Stomach (tissue), 4 donors: ENCODE data around the gene ADAM15.

Experiments
- CTCF ChIP-seq, 7 experiments: fragments of 450-650 bp in 4 of 7; fragments of 200-600 bp in 3 of 7; sonication (generic) in 3 of 7; IDR thresholded peaks; one replicate each; pipeline ENCODE4 v1.5.1; 2016 to 2019; ENCODE audit warnings: antibody characterized with exemption in 7 of 7, control low read depth in 2 of 7, mild to moderate bottlenecking in 1 of 7
- EP300 ChIP-seq: sonication (generic); formaldehyde crosslinking; IDR thresholded peaks from one replicate; pipeline ENCODE4 v1.6.1; 2017; ENCODE audit warnings: antibody characterized with exemption
- POLR2A ChIP-seq, 4 donors: fragments of 450-650 bp; IDR thresholded peaks; one replicate each; pipeline ENCODE4 v1.6.1; 2016; ENCODE audit warnings: antibody characterized with exemption in 4 of 4, control low read depth in 2 of 4, mild to moderate bottlenecking in 1 of 4, moderate library complexity in 1 of 4
- POLR2AphosphoS5 ChIP-seq, 3 donors: sonication (generic); formaldehyde crosslinking; IDR thresholded peaks; one replicate each; pipeline ENCODE4 v1.6.1; 2016; ENCODE audit warnings: antibody characterized with exemption in 3 of 3

DNA sequence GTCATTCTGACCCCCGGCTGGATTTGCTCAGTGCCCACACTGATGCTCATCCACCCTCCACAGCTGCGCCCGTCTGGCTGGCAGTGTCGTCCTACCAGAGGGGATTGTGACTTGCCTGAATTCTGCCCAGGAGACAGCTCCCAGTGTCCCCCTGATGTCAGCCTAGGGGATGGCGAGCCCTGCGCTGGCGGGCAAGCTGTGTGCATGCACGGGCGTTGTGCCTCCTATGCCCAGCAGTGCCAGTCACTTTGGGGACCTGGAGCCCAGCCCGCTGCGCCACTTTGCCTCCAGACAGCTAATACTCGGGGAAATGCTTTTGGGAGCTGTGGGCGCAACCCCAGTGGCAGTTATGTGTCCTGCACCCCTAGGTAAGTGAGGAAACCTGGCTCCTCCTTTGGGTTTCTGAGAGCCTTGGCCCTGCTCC lies 6.7 kb downstream of the ADAM15 start:
- no peak for TF ChIP-seq POLR2AphosphoS5 (IDR thresholded peaks at IDR 0.05)
- TF ChIP-seq CTCF (IDR thresholded peaks at IDR 0.05) = no peak
- TF ChIP-seq POLR2A (IDR thresholded peaks at IDR 0.05) = no peak
- TF ChIP-seq EP300 = no peak
